ENCODE data around the gene RNFT2. TPM values are rescaled to one million over a fixed set of nuclear protein-coding genes. Genes with fewer than 3 reads are reported as not detected.
"Not testable (repeated sequence)": the region's sequence is repeated elsewhere in the genome, so short reads cannot be mapped to it uniquely, and the experiment has no call there.

Gene RNFT2
- total RNA-seq, 2 donors from 2014 or later: 14.9 to 25.5 TPM

GRCh38 chr12:116799955-116800354 lies 61.8 kb downstream of the RNFT2 start:
- ATAC-seq: no peak
- H3K36me3 Mint-ChIP-seq: peaks cover 21% of the 10 kb centered on the region in 2 donors

GRCh38 chr12:116800918-116801317 lies 62.8 kb downstream of the RNFT2 start:
- ATAC-seq (no peak), DNase-seq (ENCODE audit: low spot score in 2 of 2) (no peak)
- H3K36me3 Mint-ChIP-seq: peaks cover 21% of the 10 kb centered on the region in 2 donors
- H3K9me3 Mint-ChIP-seq: peaks cover 0 to 5% of the 10 kb centered on the region in 2 donors
- no peak overlapping the region for H3K27ac Mint-ChIP-seq

More at GRCh38 chr12:116799955-116800354, 61.8 kb downstream of the RNFT2 start:
- Mint-ChIP-seq H3K9me3 (peaks cover 0 to 5% of the 10 kb centered on the region in 2 donors), H3K27ac (no peak overlapping the region)
- no peak for DNase-seq (ENCODE audit: low spot score in 2 of 2)

GRCh38 chr12:116802018-116802417 lies 63.9 kb downstream of the RNFT2 start:
- Mint-ChIP-seq H3K36me3 (peaks cover 21% of the 10 kb centered on the region in 2 donors), H3K9me3 (peaks cover 0 to 5% of the 10 kb centered on the region in 2 donors), H3K27ac (no peak overlapping the region)
- DNase-seq (ENCODE audit: low spot score in 2 of 2) (no peak), ATAC-seq (no peak)

- peaks cover 12 to 17% of the 10 kb centered on the region in 2 donors for H3K36me3 Mint-ChIP-seq
- DNase-seq (ENCODE audit: low spot score in 2 of 2): no peak
- ATAC-seq: no peak
- H3K9me3 Mint-ChIP-seq: no peaks in the 10 kb centered on the region
- no peak overlapping the region for H3K27ac Mint-ChIP-seq
Measured at GRCh38 chr12:116803013-116803736, 65.1 kb downstream of the RNFT2 start.

- H3K36me3 Mint-ChIP-seq: peaks cover 10 to 11% of the 10 kb centered on the region in 2 donors
- H3K27ac Mint-ChIP-seq: no peak overlapping the region
- H3K9me3 Mint-ChIP-seq: no peaks in the 10 kb centered on the region
- ATAC-seq: no peak
- no peak for DNase-seq (ENCODE audit: low spot score in 2 of 2)
Measured at GRCh38 chr12:116804051-116804450, 65.9 kb downstream of the RNFT2 start.

- no peak for DNase-seq (ENCODE audit: low spot score in 2 of 2)
- H3K27ac Mint-ChIP-seq: no peak overlapping the region
- H3K9me3 Mint-ChIP-seq: no peaks in the 10 kb centered on the region
- ATAC-seq: no peak
- H3K36me3 Mint-ChIP-seq: no peaks in the 10 kb centered on the region
Measured at GRCh38 chr12:116806845-116807440, 68.8 kb downstream of the RNFT2 start.

GRCh38 chr12:116807546-116807945 lies 69.4 kb downstream of the RNFT2 start:
- Mint-ChIP-seq H3K27ac (no peak overlapping the region), H3K9me3 (no peaks in the 10 kb centered on the region), H3K36me3 (no peaks in the 10 kb centered on the region)
- DNase-seq (ENCODE audit: low spot score in 2 of 2): no peak
- no peak for ATAC-seq

- DNase-seq (ENCODE audit: low spot score in 2 of 2) (no peak), ATAC-seq (no peak)
- Mint-ChIP-seq H3K36me3 (no peaks in the 10 kb centered on the region), H3K9me3 (no peaks in the 10 kb centered on the region), H3K27ac (peak overlapping the region in 1 of 2 donors; percentile 55)
Measured at GRCh38 chr12:116808113-116809105, 70.3 kb downstream of the RNFT2 start.

- no peaks in the 10 kb centered on the region for H3K36me3 Mint-ChIP-seq
- H3K9me3 Mint-ChIP-seq: no peaks in the 10 kb centered on the region
- ATAC-seq: no peak
- H3K27ac Mint-ChIP-seq: peak overlapping the region in 1 of 2 donors; percentile 24
- no peak for DNase-seq (ENCODE audit: low spot score in 2 of 2)
Measured at GRCh38 chr12:116812238-116812637, 74.1 kb downstream of the RNFT2 start.

- DNase-seq (ENCODE audit: low spot score in 2 of 2) (no peak), ATAC-seq (no peak)
- H3K36me3 Mint-ChIP-seq: peaks cover 0 to under 1% of the 10 kb centered on the region in 2 donors
- H3K27ac Mint-ChIP-seq: no peak overlapping the region
- no peaks in the 10 kb centered on the region for H3K9me3 Mint-ChIP-seq
Measured at GRCh38 chr12:116813271-116814041, 75.3 kb downstream of the RNFT2 start.

GRCh38 chr12:116814766-116815165 lies 76.7 kb downstream of the RNFT2 start:
- H3K9me3 Mint-ChIP-seq; ATAC-seq; DNase-seq (ENCODE audit: low spot score in 2 of 2); H3K36me3 Mint-ChIP-seq: not testable (repeated sequence)
- H3K27ac Mint-ChIP-seq: peak overlapping the region in 1 of 2 donors; percentile 44

- DNase-seq (ENCODE audit: low spot score in 2 of 2): peak; percentile 22 to 56
- Mint-ChIP-seq H3K36me3 (peaks cover 0 to 6% of the 10 kb centered on the region in 2 donors), H3K27ac (peak overlapping the region; percentile 96 to 97), H3K9me3 (no peaks in the 10 kb centered on the region)
- ATAC-seq: peak in 1 of 2 donors; percentile 53
Measured at GRCh38 chr12:116818341-116818856, 80.3 kb downstream of the RNFT2 start.

GRCh38 chr12:116818948-116819832 lies 81.1 kb downstream of the RNFT2 start:
- DNase-seq (ENCODE audit: low spot score in 2 of 2) (peak; percentile 90 to 92), ATAC-seq (peak; percentile 94 to 97)
- peak overlapping the region; percentile 97 to 98 for H3K27ac Mint-ChIP-seq
- peaks cover 0 to 6% of the 10 kb centered on the region in 2 donors for H3K36me3 Mint-ChIP-seq
- no peaks in the 10 kb centered on the region for H3K9me3 Mint-ChIP-seq

- ATAC-seq (no peak), DNase-seq (ENCODE audit: low spot score in 2 of 2) (no peak)
- Mint-ChIP-seq H3K27ac (peak overlapping the region in 1 of 2 donors; percentile 97), H3K9me3 (no peaks in the 10 kb centered on the region), H3K36me3 (peaks cover 5 to 11% of the 10 kb centered on the region in 2 donors)
Measured at GRCh38 chr12:116820064-116820656, 82.0 kb downstream of the RNFT2 start.

GRCh38 chr12:116821291-116821690 lies 83.2 kb downstream of the RNFT2 start:
- Mint-ChIP-seq H3K9me3 (no peaks in the 10 kb centered on the region), H3K36me3 (peaks cover 11 to 12% of the 10 kb centered on the region in 2 donors), H3K27ac (peak overlapping the region in 1 of 2 donors; percentile 31)

More at GRCh38 chr12:116821291-116821690, 83.2 kb downstream of the RNFT2 start:
- no peak for ATAC-seq
- DNase-seq (ENCODE audit: low spot score in 2 of 2): no peak
